Tibial nerve (tissue), 4 donors: ENCODE data around the gene C8G. TPM values are rescaled to one million over a fixed set of nuclear protein-coding genes. Genes with fewer than 3 reads are reported as not detected.

Source experiments
- DNase-seq, 2 donors: peaks; one replicate each; pipeline ENCODE4 v3.0.0-alpha.2; 2019; ENCODE audit warnings: low spot score in 2 of 2
- H3K27ac ChIP-seq, 4 donors: fragments of 200-600 bp; sonication (generic) in 3 of 4; one replicate each; pipeline ENCODE4 v1.5.1; 2017 to 2019; ENCODE audit warnings: mild to moderate bottlenecking in 1 of 4
- H3K27me3 ChIP-seq, 2 donors: fragments of 200-600 bp; sonication (generic) in 1 of 2; one replicate each; pipeline versions ENCODE4 v1.5.1 to v1.6.0; 2017 to 2019
- H3K36me3 ChIP-seq, 3 donors: fragments of 200-600 bp; sonication (generic); one replicate each; pipeline ENCODE4 v1.5.1; 2018 to 2019
- H3K4me1 ChIP-seq, 4 donors: fragments of 200-600 bp; sonication (generic) in 3 of 4; one replicate each; pipeline ENCODE4 v1.5.1; 2017 to 2019
- H3K4me3 ChIP-seq, 4 donors: fragments of 200-600 bp; sonication (generic) in 3 of 4; one replicate each; pipeline ENCODE4 v1.5.1; 2017 to 2019; ENCODE audit warnings: mild to moderate bottlenecking in 1 of 4, moderate library complexity in 1 of 4
- H3K9me3 ChIP-seq, 4 donors: fragments of 200-600 bp; sonication (generic) in 3 of 4; one replicate each; pipeline ENCODE4 v1.5.1; 2017 to 2019
- CTCF ChIP-seq, 5 experiments: fragments of 200-600 bp in 3 of 5; fragments of 450-650 bp in 2 of 5; sonication (generic) in 3 of 5; IDR thresholded peaks; one replicate each; pipeline ENCODE4 v1.5.1; 2016 to 2019; ENCODE audit warnings: antibody characterized with exemption in 5 of 5, mild to moderate bottlenecking in 3 of 5, moderate library complexity in 2 of 5
- EP300 ChIP-seq, 2 donors: sonication (generic); formaldehyde crosslinking; IDR thresholded peaks; one replicate each; pipeline ENCODE4 v1.6.1; 2017; ENCODE audit warnings: antibody characterized with exemption in 2 of 2, mild to moderate bottlenecking in 1 of 2
- POLR2A ChIP-seq, 2 donors: fragments of 450-650 bp; IDR thresholded peaks; one replicate each; pipeline ENCODE4 v1.6.1; 2017; ENCODE audit warnings: antibody characterized with exemption in 2 of 2, mild to moderate bottlenecking in 2 of 2, moderate library complexity in 2 of 2
- WGBS, 2 donors: methylation state at CpG; one replicate each; pipeline ENCODE4 v1.1.5; 2018; 5-methylcytosine and 5-hydroxymethylcytosine counted together
- total RNA-seq, 4 donors: library from RNA; depleted of rRNA; stranded (reverse); fragments of >200 nt; gene quantifications; one replicate each; pipeline ENCODE4 v1.1.0, GENCODE V29; 2016

The C8G gene
- total RNA-seq, 4 donors from 2014 or later, result 3.3 to 5.1 TPM; not detected in 2

GRCh38 chr9:136981588-136982231 is 36.7 kb downstream of the C8G start:
- WGBS, 2 donors, result 37 to 38% methylated on average over 16 of the region's 17 CpGs
- Histone ChIP-seq H3K4me1 (peaks cover 0 to 61% (median 12%) of the 10 kb centered on the region in 4 donors), H3K27ac (peak overlapping the region in 1 of 4 donors; percentile 71)

GRCh38 chr9:136982232-136983051 is 37.4 kb downstream of the C8G start, which contains the start of gene LCNL1:
Gene LCNL1 (plus strand): TSS chr9:136982993. CDS start chr9:136983587, 594 bp downstream.
- Histone ChIP-seq H3K4me3 (no peak within 1 kb of the TSS), H3K4me1 (peaks cover 0 to 54% (median 12%) of the 10 kb centered on the region in 4 donors), H3K27ac (peak within 1 kb of the TSS in 1 of 4 donors; percentile 71), H3K36me3 (peaks cover 0 to 5% (median 0%) of the 10 kb centered on the region in 3 donors), H3K27me3 (peaks cover 0 to 37% of the 10 kb centered on the region in 2 donors), H3K9me3 (no peaks in the 10 kb centered on the region)
- no peak for TF ChIP-seq CTCF (IDR thresholded peaks at IDR 0.05)
- peak in 1 of 2 donors; percentile 33 for TF ChIP-seq EP300 (IDR thresholded peaks at IDR 0.05)
- DNase-seq, result no peak
- 76 to 80% methylated on average over 13 to 14 of the region's 18 CpGs for WGBS, 2 donors

More at GRCh38 chr9:136981588-136982231, 36.7 kb downstream of the C8G start:
- H3K27me3 ChIP-seq, result peaks cover 0 to 37% of the 10 kb centered on the region in 2 donors
- TF ChIP-seq CTCF (IDR thresholded peaks at IDR 0.05), result no peak
- peak in 1 of 2 donors; percentile 13 for TF ChIP-seq EP300 (IDR thresholded peaks at IDR 0.05)
- TF ChIP-seq POLR2A (IDR thresholded peaks at IDR 0.05), result no peak
- H3K36me3 ChIP-seq, result peaks cover 0 to 5% (median 0%) of the 10 kb centered on the region in 3 donors
- H3K9me3 ChIP-seq, result no peaks in the 10 kb centered on the region
- no peak for DNase-seq
- peak overlapping the region in 1 of 4 donors; percentile 68 for H3K4me3 ChIP-seq

GRCh38 chr9:136983167-136983566 is 38.1 kb downstream of the C8G start:
- no peak for DNase-seq
- no peak overlapping the region for H3K27ac ChIP-seq
- peaks cover 0 to 37% of the 10 kb centered on the region in 2 donors for H3K27me3 ChIP-seq
- H3K36me3 ChIP-seq, result peaks cover 0 to 5% (median 0%) of the 10 kb centered on the region in 3 donors
- peaks cover 0 to 46% (median 9%) of the 10 kb centered on the region in 4 donors for H3K4me1 ChIP-seq
- H3K9me3 ChIP-seq, result no peaks in the 10 kb centered on the region
- WGBS, 2 donors, result 88 to 96% methylated on average over 4 to 7 of the region's 9 CpGs
- no peak for TF ChIP-seq CTCF (IDR thresholded peaks at IDR 0.05)
- no peak for TF ChIP-seq POLR2A (IDR thresholded peaks at IDR 0.05)
- no peak for TF ChIP-seq EP300 (IDR thresholded peaks at IDR 0.05)
- no peak overlapping the region for H3K4me3 ChIP-seq

- no peak for DNase-seq
- Histone ChIP-seq H3K4me1 (peaks cover 0 to 42% (median 9%) of the 10 kb centered on the region in 4 donors), H3K36me3 (peaks cover 0 to 5% (median 0%) of the 10 kb centered on the region in 3 donors), H3K27me3 (peaks cover 0 to 37% of the 10 kb centered on the region in 2 donors), H3K9me3 (no peaks in the 10 kb centered on the region), H3K4me3 (no peak overlapping the region), H3K27ac (no peak overlapping the region)
- WGBS, 2 donors, result 74 to 84% methylated on average over 9 to 11 of the region's 11 CpGs
- TF ChIP-seq EP300 (IDR thresholded peaks at IDR 0.05) (peak in 1 of 2 donors; percentile 33), POLR2A (IDR thresholded peaks at IDR 0.05) (no peak), CTCF (IDR thresholded peaks at IDR 0.05) (no peak)
These were observed 38.7 kb downstream of the C8G start for GRCh38 chr9:136983656-136984314.
